ENCODE results near the gene CLMP. TPM values are rescaled to one million over a fixed set of nuclear protein-coding genes. Genes with fewer than 3 reads are reported as not detected.
"Not testable (repeated sequence)": the region's sequence is repeated elsewhere in the genome, so short reads cannot be mapped to it uniquely, and the experiment has no call there.

Gene CLMP
- polyA plus RNA-seq, 4 donors: 25.2 to 42.3 (median 39.1) TPM

DNA sequence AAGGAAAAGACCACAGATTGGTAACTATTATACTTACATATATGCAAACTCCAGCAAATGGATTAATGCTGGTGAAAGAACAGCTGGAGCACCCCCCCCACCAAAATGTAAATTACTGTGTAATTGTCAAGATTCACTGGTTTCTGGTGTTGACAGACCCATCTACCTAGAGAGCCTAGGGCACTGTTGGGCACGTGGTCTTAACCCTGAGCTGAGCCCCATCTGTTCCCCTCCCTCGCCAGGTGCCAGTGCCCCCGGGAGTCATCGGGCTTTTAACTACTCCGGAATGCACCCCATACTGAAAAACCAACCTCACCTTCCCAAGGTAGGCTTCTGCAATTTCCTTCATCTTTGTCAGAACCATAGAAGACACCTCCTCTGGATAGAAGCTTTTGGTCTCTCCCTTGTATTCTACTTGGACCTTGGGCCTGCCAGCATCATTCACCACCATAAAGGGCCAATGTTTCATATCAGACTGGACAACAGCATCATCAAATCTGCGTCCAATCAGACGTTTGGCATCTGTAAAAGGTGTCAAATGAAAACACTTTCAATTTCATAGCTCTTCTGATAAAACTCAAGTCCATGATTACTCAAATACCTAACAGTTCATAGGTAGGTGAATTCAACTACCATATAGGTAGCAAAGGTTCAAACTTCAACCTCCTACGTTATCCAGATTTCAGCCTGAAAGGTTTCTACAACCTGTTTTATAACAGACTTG lies 134.6 kb downstream of the CLMP start:
- no peak for DNase-seq (ENCODE audit: low read depth in 4 of 4, low spot score in 3 of 4)

GRCh38 chr11:123059041-123059920 lies 135.8 kb downstream of the CLMP start:
- not testable (repeated sequence) for DNase-seq (ENCODE audit: low read depth in 4 of 4, low spot score in 3 of 4)

- DNase-seq (ENCODE audit: low read depth in 4 of 4, low spot score in 3 of 4): no peak
These were observed 137.3 kb downstream of the CLMP start for GRCh38 chr11:123057661-123058305.

DNA sequence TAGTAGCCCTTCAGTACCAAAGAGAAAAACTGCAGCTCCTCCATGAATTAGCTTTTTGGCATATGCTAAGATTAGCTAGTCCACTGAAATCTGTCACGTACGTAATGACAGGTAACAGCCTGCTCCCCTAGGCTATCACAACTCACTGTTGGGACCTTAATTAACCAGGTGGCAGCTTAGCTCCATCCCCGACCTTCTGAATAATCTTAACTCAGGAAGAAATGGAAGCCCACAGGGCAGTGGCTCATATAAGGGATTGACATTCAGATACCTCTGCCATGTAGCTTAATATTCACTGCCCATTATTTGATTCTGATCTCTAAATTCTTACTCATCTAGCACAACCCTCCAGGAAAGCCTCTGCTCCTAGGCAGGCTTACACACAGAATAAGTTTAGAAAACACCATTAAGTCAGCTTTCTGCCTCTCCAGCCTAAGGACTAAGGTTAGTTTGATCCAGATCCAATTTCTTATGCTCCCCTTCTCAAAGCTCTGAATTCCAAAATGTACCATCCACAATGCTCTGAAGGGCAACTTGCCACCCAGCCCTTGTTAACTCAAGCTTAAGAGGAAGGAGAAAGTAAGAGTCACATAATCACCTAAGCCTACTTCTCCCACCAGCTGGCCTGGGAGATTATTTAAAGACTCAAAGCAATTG lies 138.1 kb downstream of the CLMP start:
- no peak for DNase-seq (ENCODE audit: low read depth in 4 of 4, low spot score in 3 of 4)

DNA sequence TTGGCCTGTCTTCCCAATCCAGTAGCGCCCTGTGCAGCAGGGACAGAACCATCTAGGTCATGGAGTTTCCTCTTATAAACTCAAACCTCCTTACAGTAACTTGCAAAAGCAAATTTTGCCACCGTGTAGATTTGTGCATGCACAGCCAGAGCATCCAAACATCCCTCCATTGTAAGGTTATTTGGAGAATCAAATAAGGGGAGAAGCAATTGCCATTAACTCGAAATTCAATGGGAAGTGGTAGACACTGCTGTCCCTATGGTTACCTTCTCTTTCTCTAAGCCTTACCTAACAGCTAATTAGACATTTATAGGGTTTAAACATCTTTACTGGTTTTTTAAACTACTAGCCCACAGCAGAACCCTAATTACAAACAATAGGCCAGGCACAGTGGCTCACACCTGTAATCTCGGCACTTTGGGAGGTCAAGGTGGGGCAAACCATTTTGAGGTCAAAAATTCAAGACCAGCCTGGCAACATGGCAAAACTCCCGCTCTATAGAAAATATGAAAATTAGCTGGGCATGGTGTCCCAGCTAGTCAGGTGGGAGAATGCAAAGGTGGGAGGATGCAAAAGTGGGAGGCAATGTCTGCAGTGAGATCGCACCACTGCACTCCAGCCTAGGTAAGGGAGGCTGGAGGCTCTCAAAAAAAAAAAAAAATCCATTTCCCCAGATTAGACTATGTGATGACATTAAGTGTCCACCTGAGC lies 139.7 kb downstream of the CLMP start:
- DNase-seq (ENCODE audit: low read depth in 4 of 4, low spot score in 3 of 4): no peak

DNA sequence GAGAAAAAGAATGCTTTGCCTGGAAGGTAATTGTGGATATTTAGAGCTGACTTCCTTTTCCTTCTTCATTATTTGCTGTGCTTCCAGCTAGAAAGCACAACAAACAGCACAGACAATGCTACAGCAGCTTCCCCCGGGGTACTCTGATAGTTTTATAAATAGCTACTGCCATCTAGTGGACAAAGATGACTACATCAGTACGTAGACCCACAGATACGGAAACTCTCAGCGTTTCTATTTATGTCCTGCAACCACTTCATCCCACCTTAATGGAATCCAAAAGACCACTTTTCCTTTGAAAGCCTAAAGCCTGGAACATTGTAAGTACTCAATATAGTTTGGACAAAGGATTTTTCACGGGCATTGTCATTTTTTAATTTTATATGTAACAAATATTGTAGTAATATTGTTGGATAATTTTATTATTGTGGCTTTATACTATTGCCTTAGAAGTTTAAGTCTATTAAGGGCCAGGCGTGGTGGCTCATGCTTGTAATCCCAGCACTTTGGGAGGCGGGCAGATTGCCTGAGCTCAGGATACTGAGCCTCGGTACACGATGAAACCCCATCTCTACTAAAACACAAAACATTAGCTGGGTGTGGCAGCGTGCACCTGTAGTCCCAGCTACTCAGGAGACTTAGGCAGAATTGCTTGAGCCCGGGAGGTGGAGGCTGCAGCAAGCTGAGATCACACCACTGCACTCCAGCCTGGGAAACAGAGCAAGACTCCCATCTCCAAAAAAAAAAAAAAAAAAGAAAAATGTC lies 140.6 kb downstream of the CLMP start:
- peak in 3 of 4 donors; percentile 49 to 65 (median 60) for DNase-seq (ENCODE audit: low read depth in 4 of 4, low spot score in 3 of 4)

DNA sequence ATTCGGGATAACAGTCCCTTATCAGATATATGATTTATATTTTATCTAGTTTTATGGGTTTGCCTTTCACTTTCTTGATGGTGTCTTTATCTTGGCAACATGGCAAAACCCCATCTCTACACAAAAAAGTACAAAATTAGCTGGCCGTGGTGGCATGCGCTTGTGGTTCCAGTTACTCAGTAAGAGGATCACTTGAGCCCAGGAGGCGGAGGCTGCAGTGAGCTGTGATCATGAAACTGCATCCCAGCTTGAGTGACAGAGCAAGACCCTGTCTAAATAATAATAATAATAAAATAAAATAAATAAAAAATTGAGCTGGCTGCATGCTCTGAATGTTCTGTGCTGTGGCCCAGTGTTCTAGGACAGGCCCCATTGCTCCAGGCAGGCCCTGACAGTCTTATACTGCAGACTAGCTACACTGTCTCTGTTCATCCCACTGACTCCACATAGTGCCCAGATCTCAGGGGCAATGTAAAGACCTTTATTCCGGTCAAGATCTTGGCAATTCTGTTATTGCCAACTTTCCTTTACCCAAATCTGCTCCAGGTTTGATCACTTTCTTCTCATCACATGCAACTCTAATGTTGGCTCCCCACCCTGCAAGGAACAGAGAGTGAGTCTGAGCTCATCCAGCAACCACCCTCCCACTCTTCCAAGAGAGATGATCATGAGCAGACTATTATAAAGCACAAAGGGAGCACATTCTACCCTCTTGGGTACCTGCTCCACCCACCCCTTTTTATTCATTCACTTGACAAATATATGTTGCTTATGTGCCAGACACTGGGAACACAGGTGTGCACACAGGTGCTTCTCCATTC lies 141.9 kb downstream of the CLMP start:
- DNase-seq (ENCODE audit: low read depth in 4 of 4, low spot score in 3 of 4): no peak

DNA sequence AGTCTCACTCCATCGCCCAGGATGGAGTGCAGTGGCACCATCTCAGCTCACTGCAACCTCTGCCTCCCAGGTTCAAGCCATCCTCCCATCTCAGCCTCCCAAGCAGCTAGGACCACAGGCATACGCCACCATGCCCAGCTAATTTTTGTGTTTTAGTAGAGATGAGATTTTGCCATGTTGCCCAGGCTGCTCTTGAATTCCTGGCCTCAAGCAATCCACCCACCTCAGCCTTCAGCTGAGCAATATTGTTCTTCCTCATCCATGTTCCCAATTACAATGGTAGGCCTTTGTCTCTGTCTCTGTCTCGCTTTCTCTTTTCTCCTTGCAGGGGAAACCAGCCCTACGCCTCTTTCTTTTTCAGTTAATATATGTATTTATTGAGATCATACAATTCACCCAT lies 143.4 kb downstream of the CLMP start:
- no peak for DNase-seq (ENCODE audit: low read depth in 4 of 4, low spot score in 3 of 4)

GRCh38 chr11:123051146-123051545 lies 143.9 kb downstream of the CLMP start:
- DNase-seq (ENCODE audit: low read depth in 4 of 4, low spot score in 3 of 4): no peak

GRCh38 chr11:123047947-123048293 lies 147.1 kb downstream of the CLMP start:
- no peak for DNase-seq (ENCODE audit: low read depth in 4 of 4, low spot score in 3 of 4)

DNA sequence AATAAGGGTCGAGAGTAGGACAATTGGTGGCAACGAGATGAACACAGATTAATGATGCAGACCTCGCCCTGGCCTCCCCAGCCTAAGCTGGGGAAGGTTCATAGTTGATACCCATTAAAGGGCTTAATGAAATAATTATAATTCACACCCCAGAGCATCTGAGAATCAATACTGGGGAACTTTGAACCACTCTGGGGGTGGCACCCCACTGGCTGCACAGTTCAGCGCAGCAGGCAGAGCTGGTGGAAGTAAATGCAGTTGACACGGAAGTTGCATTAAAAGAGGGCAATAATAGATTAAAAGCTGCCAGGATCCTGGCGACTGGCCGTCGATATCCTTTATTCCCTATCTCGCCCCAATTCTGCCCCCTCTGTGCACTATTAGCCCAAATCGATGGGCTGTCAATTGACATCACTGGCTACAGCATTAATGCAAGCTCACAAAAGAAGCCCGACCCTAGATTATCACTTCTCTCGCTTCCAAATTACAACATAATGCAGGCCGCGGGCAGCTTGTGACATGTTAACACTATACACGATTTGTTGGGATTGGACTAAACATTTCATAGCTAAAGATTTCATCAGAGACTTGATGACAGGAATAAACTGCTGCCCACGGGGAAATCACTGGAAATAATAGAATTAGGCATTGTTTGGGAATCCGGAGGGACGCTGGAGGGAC lies 147.6 kb downstream of the CLMP start:
- no peak for DNase-seq (ENCODE audit: low read depth in 4 of 4, low spot score in 3 of 4)

DNA sequence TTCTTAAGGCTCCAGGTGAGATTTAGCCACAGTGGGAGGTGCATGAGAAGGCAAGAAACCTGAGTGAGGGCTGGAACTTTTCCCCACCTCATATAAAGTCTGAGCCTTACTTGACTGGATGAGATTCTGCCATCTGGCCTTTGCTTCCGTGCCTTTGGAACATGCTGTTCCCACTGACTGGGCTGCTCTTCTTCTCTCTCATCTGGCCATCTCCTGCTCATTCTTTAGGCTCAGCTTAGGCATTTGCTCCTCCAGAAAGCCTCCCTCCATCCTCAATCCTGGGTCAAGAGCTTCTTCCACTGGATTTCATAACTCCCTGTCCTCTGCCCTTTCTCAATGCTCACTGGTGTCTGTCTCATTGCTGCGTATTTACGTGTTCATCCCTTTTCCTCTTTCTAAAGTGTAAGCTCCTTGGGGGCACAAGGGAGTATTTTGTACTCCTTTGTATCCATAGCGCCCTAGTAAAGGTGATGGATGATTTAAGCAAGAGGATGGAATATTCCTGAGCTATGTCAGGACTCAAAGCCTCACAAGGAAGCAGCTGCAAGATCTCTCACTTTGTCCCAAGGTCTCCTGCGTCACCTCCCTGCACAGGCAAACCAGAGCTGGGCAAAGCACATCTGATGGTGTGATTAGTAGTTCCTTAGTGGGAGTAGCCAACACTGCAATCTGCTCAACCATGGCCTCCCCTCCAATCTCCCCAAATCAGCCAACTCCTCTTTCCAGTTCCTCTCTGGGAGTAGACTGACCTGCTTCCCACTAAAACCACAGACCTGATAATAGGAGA lies 148.4 kb downstream of the CLMP start:
- DNase-seq (ENCODE audit: low read depth in 4 of 4, low spot score in 3 of 4): no peak

DNA sequence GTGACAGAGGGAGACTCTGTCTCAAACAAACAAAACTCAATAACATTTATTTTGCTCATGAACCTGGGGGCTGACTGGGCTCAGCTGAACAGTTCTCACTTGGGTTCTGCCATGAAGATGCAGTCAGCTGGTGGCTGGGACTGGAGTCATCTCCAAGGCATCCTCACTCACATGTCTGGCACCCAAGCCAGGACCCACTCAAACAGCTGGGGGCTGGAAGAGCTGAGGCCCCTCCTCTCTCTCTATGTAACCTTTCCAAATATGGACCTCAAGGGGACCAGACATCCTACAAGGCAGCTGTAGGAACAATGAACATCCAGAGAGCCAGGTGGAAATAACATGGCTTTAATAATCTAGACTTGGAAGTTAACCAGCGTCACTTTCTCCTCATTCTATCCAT lies 149.9 kb downstream of the CLMP start:
- DNase-seq (ENCODE audit: low read depth in 4 of 4, low spot score in 3 of 4): no peak

DNA sequence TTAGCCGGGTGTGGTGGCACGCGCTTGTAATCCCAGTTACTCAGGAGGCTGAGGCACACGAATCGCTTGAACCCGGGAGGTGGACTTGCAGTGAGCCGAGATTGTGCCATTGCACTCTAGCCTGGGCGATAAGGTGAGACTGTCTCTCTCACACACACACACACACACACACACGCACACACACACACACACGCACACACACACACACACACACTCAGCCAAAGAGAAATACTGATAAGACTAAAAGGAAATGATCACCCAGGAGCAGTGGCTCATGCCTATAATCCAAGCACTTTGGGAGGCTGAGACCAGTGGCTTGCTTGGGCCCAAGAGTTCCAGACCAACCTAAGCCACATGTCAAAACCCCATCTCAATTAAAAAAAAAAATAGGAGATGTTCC lies 153.9 kb downstream of the CLMP start:
- no peak for DNase-seq (ENCODE audit: low read depth in 4 of 4, low spot score in 3 of 4)

- no peak for DNase-seq (ENCODE audit: low read depth in 4 of 4, low spot score in 3 of 4)
These were observed 155.0 kb downstream of the CLMP start for GRCh38 chr11:123040111-123040432.

- no peak for DNase-seq (ENCODE audit: low read depth in 4 of 4, low spot score in 3 of 4)
These were observed 159.2 kb downstream of the CLMP start for GRCh38 chr11:123035831-123036230.

- no peak for DNase-seq (ENCODE audit: low read depth in 4 of 4, low spot score in 3 of 4)
These were observed 160.5 kb downstream of the CLMP start for GRCh38 chr11:123034597-123034996.

- DNase-seq (ENCODE audit: low read depth in 4 of 4, low spot score in 3 of 4): no peak
These were observed 161.2 kb downstream of the CLMP start for GRCh38 chr11:123033895-123034294.
